Vagina (tissue), 2 donors: Measurements from ENCODE around the gene ZSCAN18. TPM values are rescaled to one million over a fixed set of nuclear protein-coding genes. Genes with fewer than 3 reads are reported as not detected.

Experiments used
- DNase-seq, 2 donors: peaks; one replicate each; pipeline ENCODE4 v3.0.0-alpha.2; 2017; ENCODE audit errors: extremely low spot score in 2 of 2
- H3K27ac ChIP-seq: fragments of 200-600 bp; sonication (generic); one replicate; pipeline ENCODE4 v1.5.1; 2019
- H3K27me3 ChIP-seq: fragments of 200-600 bp; sonication (generic); one replicate; pipeline ENCODE4 v1.5.1; 2019
- H3K36me3 ChIP-seq, 2 donors: fragments of 200-600 bp; sonication (generic); one replicate each; pipeline ENCODE4 v1.5.1; 2017 to 2019
- H3K4me1 ChIP-seq: fragments of 200-600 bp; sonication (generic); one replicate; pipeline ENCODE4 v1.5.1; 2019
- H3K4me3 ChIP-seq, 2 donors: fragments of 200-600 bp; sonication (generic); 1 replicate in 1 of 2; 2 replicates in 1 of 2; pipeline ENCODE4 v1.5.1; 2016 to 2019
- H3K9me3 ChIP-seq: fragments of 200-600 bp; sonication (generic); one replicate; pipeline ENCODE4 v1.5.1; 2019
- POLR2A ChIP-seq, 2 donors: fragments of 450-650 bp; IDR thresholded peaks; one replicate each; pipeline ENCODE4 v1.6.1; 2017; ENCODE audit warnings: antibody characterized with exemption in 2 of 2, mild to moderate bottlenecking in 2 of 2, moderate library complexity in 2 of 2
- POLR2AphosphoS5 ChIP-seq, 2 donors: sonication (generic); formaldehyde crosslinking; IDR thresholded peaks; one replicate each; pipeline ENCODE4 v1.9.0; 2017; ENCODE audit warnings: antibody characterized with exemption in 2 of 2, mild to moderate bottlenecking in 2 of 2, low read depth in 1 of 2; ENCODE audit not compliant: insufficient read depth in 1 of 2
- intact Hi-C: fragments of 100-400 bp; cut with DNase I; formaldehyde crosslinking; loops from one replicate; pipeline ENCODE4 v1.15.1; 2023
- total RNA-seq: library from RNA; depleted of rRNA; stranded (reverse); fragments of >200 nt; gene quantifications from one replicate; pipeline ENCODE4 v1.2.3, GENCODE V29; 2016
- TF ChIP-seq, protein P1 (sequence below), 3 experiments: fragments of 450-650 bp in 2 of 3; fragments of 200-600 bp in 1 of 3; sonication (generic) in 1 of 3; IDR thresholded peaks; one replicate each; pipeline ENCODE4 v1.5.1; 2017 to 2019; ENCODE audit warnings: antibody characterized with exemption in 3 of 3, mild to moderate bottlenecking in 2 of 3, moderate library complexity in 2 of 3

Gene ZSCAN18
- total RNA-seq, 1 donor from 2014 or later: 61.4 TPM

DNA sequence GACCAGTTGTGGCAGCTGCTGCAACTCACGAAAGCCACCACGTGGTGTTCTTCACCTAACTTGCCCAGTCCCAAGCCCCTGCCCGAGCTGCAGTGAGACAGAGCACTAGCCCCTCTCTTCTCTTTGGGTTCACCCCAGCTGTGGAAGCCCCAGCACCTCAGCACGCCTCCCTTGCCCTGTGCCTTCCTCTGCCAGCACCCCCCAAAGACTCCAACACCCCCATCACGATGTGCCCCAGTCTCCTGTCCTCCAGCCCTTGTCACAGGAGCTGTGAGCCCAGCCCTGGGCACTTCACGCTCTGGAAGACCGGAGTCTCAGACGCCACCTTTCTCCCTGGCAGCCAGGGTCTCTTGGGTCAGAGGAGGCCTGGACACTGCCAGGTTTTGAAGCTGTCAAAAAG, 41.2 kb downstream of the ZSCAN18 start:
- H3K9me3 ChIP-seq: no peaks in the 10 kb centered on the region
- DNase-seq: no peak
- TF ChIP-seq, protein P1, sequence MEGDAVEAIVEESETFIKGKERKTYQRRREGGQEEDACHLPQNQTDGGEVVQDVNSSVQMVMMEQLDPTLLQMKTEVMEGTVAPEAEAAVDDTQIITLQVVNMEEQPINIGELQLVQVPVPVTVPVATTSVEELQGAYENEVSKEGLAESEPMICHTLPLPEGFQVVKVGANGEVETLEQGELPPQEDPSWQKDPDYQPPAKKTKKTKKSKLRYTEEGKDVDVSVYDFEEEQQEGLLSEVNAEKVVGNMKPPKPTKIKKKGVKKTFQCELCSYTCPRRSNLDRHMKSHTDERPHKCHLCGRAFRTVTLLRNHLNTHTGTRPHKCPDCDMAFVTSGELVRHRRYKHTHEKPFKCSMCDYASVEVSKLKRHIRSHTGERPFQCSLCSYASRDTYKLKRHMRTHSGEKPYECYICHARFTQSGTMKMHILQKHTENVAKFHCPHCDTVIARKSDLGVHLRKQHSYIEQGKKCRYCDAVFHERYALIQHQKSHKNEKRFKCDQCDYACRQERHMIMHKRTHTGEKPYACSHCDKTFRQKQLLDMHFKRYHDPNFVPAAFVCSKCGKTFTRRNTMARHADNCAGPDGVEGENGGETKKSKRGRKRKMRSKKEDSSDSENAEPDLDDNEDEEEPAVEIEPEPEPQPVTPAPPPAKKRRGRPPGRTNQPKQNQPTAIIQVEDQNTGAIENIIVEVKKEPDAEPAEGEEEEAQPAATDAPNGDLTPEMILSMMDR (IDR thresholded peaks at IDR 0.05): no peak
- TF ChIP-seq POLR2AphosphoS5 (IDR thresholded peaks at IDR 0.05; ENCODE audit: insufficient read depth in 1 of 2, low read depth in 1 of 2) (no peak), POLR2A (IDR thresholded peaks at IDR 0.05) (no peak)
- no peak overlapping the region for H3K27ac ChIP-seq
- peaks cover 15% of the 10 kb centered on the region for H3K4me1 ChIP-seq
- intact Hi-C loops: no loop called here
- H3K27me3 ChIP-seq: no peaks in the 10 kb centered on the region
- H3K4me3 ChIP-seq: no peak overlapping the region
- H3K36me3 ChIP-seq: no peaks in the 10 kb centered on the region

GRCh38 chr19:58056261-58056660, 41.8 kb downstream of the ZSCAN18 start:
- H3K9me3 ChIP-seq: no peaks in the 10 kb centered on the region

DNA sequence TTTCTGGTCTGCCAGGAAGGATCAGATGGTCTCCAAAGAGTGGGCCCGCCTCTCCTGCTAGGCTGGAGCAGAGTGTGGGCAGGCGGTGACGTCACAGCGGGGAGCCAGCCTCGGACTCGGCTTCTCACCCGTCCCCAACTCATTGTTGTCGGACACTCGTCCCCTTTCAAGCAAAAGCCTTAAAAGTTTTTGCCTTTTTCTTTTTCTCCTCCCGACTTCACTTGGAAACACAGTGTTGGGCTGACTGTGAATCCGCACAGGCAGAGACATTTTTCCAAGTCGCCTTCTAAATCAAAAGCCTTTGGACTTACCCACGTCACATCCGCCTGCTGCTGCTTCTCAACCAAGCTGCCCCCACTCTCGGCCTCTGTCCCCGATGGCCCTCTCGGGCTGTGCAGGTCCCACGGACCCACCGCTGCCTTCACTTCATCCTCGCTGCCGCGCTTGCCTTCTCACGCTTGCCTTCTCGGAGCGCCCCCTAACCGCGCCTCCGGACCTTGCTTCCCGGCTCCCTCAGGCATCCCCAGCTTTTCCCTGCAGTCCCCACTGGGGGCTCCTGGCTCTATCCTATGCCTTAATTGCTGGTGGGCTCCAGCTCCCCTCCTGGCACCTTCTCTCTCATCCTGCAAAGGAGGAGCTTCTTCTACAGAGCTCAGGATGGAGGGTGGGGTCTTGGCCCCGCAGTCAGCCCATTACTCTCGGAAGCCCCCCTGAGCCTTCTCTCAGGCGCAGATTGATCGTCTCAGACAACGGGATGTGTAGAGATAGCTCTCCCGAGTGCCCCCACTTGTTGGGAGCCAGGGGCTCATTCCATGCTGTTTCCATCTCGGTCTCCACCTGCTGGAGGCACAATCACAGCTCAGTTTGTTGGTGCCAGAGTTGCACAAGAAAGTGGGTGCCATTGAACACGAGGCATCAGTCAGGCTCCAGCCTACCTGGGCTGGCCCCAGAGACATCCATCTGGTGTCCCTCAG, 42.8 kb downstream of the ZSCAN18 start:
- intact Hi-C loops: no loop called here
- H3K4me1 ChIP-seq: peaks cover 14% of the 10 kb centered on the region
- H3K27me3 ChIP-seq: no peaks in the 10 kb centered on the region
- no peaks in the 10 kb centered on the region for H3K9me3 ChIP-seq
- no peak for DNase-seq
- no peaks in the 10 kb centered on the region for H3K36me3 ChIP-seq
- no peak overlapping the region for H3K27ac ChIP-seq
- H3K4me3 ChIP-seq: peak overlapping the region; percentile 23 to 36
- no peak for TF ChIP-seq POLR2AphosphoS5 (IDR thresholded peaks at IDR 0.05; ENCODE audit: insufficient read depth in 1 of 2, low read depth in 1 of 2)
- TF ChIP-seq, protein P1 (IDR thresholded peaks at IDR 0.05): no peak
- no peak for TF ChIP-seq POLR2A (IDR thresholded peaks at IDR 0.05)

More at GRCh38 chr19:58056261-58056660, 41.8 kb downstream of the ZSCAN18 start:
- Histone ChIP-seq H3K27ac (no peak overlapping the region), H3K4me3 (no peak overlapping the region), H3K27me3 (no peaks in the 10 kb centered on the region), H3K4me1 (peaks cover 15% of the 10 kb centered on the region), H3K36me3 (no peaks in the 10 kb centered on the region)
- no peak for TF ChIP-seq POLR2A (IDR thresholded peaks at IDR 0.05)
- TF ChIP-seq POLR2AphosphoS5 (IDR thresholded peaks at IDR 0.05; ENCODE audit: insufficient read depth in 1 of 2, low read depth in 1 of 2): no peak
- TF ChIP-seq, protein P1 (IDR thresholded peaks at IDR 0.05): no peak
- intact Hi-C loops: no loop called here
- DNase-seq: no peak

GRCh38 chr19:58053480-58054156, 44.4 kb downstream of the ZSCAN18 start:
- no peak for DNase-seq
- H3K4me3 ChIP-seq: no peak overlapping the region
- intact Hi-C loops: no loop called here
- peaks cover 12% of the 10 kb centered on the region for H3K9me3 ChIP-seq
- H3K27ac ChIP-seq: no peak overlapping the region
- peaks cover 3% of the 10 kb centered on the region for H3K4me1 ChIP-seq
- H3K27me3 ChIP-seq: no peaks in the 10 kb centered on the region
- H3K36me3 ChIP-seq: no peaks in the 10 kb centered on the region
- TF ChIP-seq POLR2AphosphoS5 (IDR thresholded peaks at IDR 0.05; ENCODE audit: insufficient read depth in 1 of 2, low read depth in 1 of 2) (no peak), POLR2A (IDR thresholded peaks at IDR 0.05) (no peak)
- TF ChIP-seq, protein P1 (IDR thresholded peaks at IDR 0.05): no peak
